NK-92 (cell line): ENCODE data around the gene FNDC5.

Source experiments
- DNase-seq: peaks from one replicate; lab custom pipeline; 2025; ENCODE audit not compliant: unreplicated experiment; lab: John Stamatoyannopoulos, UW

FNDC5 gene

DNA sequence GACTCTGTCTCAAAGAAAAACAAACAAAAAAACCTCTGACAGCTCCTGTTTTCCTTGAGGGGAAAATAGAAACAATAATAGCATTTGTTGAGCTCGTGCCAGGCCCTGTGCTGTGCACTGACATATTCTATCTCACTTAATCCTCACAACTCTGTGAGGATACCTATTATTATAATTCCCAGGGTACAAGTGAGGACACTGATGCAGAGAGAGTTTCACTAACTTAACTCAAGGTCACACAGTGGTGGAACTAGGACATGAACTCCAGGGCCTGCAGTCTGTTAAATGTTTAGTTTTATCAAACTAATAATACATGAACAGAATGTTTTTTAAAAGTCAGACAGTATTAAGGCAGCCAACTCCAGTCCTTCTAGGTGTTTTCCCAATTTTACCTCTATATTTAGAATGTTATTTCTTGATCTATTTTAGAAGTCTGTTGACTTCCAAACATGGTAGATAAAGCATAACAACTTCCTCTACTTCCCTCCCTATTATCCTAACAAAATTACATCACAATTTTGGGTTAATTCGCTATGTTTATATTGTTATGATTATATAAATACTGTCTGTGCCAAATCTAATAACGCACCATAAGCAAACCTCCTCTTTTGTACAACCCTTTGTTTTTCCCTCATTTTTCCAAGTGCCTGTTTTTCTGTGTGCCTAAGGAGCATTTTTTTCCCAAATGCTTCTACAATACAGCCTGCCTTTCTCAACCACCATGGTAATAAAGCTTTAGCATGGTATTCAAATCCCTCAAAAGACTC is 4.9 kb downstream of the FNDC5 start:
- DNase-seq = no peak

- DNase-seq = no peak
Observed at GRCh38 chr1:32864375-32865019, 6.2 kb downstream of the FNDC5 start.

- DNase-seq = no peak
Observed at GRCh38 chr1:32863881-32864245, 6.8 kb downstream of the FNDC5 start.

DNA sequence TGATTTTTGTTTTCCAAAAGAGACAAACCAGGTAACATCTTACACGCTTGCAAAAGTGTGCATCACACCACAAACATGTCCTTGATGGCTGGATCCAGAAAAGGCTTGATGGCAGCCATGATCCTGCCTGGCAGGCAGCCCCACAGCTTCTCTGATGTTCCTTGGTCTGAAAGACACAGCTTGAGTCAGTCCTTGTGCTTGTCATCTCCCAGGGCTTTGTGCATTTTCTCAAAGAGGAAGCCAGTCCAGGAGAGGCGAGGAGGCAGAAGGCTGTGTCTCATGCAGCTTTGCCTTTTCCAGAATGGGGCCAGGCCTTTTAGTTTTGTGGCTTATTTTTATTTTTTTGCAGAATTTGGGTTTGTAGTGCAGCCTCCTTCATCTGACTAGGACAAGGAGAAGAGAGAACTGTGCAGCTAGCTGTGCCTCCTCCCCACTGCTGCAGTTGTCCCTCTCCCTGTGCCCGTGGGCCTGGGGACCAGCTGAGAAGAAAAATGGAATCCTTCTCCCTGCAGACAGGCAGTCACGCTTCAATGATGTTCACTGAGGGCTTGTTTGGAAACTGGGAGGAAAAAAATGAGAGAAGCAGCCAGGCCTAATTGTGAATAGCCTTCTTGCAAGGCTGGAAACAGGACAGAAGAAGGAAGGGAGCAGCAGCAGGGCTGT is 7.4 kb downstream of the FNDC5 start:
- DNase-seq = no peak

DNA sequence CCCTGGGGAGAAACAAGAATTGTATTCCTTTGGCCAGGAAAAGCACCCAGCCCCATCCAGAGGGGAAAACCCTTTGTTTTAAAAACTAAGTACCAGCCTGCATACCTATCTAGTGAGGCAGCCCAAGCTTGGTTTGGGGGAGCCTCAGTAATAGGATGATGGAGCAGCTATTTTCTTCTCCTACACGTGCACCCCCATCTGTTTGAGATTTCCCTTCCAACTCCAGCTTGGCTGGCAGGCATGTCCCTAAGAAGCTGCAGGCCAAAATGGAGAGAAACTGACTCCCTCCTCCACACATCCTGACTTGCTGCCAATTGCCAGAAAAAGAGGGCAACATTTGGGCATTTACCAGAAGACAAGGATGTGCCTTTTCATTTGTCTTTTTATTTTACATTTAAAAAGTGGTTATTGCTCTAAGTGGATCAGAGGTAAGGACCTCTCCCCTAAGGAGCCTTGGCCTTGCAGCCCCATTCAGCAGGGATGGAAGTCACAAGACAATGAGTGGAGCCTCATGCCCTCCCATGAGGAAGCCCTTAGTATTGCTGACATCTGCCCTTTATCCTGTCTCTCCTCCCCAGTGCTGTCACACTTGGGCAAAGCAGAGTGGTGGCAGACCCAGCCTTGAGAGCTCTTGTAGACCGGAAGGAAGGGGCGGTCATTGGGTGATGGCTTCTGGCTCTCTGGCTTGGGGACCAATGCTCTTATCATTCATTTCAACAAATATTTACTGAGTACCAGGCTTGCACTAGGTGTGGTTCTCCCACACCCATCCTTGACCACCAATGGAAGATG is 8.6 kb downstream of the FNDC5 start:
- DNase-seq = no peak

GRCh38 chr1:32860566-32860965 is 10.1 kb downstream of the FNDC5 start:
- DNase-seq = no peak

GRCh38 chr1:32859915-32860314 is 10.8 kb downstream of the FNDC5 start:
- no peak for DNase-seq

DNA sequence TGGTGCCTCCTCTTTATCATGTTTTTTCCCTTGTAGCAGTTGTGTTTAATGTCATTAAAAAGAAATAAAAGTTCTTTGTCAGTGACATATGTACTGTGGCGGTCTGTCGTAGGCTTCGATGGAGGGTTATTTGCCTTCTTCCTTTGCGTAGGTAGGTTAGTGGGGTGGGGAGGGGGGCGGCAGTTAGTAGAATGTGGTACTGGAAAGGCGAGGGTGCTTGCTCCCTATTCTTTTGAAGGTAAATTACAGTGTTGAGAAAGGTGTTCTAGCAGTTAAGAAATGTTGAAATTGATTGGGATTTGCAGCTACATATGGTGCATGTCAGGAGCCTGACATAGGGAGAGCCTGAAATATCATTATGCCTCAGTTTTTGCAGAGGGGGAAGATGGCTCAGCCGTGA is 11.9 kb downstream of the FNDC5 start:
- DNase-seq = no peak

GRCh38 chr1:32858136-32858535 is 12.6 kb downstream of the FNDC5 start:
- DNase-seq = no peak

DNA sequence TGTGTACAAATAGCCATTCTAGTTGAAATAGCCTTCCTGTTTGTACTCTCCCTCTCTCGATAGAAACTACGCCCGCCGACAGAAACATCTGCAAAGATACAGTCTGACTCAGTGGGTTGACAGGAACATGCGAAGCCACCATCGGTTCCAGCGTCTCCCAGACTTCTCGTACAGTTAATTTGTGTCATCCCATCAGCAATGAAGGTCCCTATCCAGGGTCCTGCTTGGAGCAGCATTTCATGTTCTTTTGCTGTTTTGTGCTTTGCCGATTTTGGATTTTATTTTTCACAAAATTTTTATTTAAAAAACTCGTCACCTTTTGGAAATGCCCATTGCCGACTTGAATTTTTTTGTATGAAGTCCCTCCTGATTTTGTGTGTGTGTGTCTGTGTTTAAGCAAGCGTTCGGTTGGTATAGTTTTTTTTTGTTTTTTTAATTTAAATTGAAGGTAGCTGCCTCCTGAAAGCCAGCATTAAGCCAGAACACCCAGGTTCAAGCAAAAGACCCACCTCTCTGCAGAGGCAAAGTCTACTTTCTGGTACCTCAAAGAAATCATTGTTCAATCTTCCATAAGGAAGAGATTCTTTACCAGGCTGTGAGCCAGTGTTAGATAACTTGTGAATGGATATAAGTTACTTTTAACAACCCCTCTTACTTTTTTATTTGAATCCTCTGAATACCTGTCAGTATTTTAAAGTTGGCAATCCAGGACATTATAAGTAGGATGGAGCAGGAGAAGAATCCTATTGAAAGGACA is 14.7 kb downstream of the FNDC5 start:
- no peak for DNase-seq

GRCh38 chr1:32848354-32849063 is 22.2 kb downstream of the FNDC5 start:
- DNase-seq = no peak

DNA sequence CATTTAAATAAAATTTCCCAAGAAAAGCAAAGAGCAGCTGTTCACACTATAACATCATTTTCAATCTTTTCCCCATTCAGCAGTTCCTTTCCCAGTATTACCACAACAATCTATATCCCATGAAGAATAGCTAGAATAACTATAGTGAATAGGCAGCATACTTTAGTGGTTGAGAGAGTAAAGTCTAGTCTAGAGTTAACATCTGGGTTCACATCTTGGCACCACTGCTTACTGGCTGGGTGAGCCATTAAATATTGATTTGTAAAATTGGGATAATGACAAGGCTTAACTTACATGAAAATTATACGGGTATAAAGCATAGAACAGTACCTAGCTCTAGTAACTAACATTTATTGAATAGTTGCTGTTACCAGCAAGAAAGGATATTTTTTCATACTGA is 38.8 kb downstream of the FNDC5 start:
- no peak for DNase-seq

- no peak for DNase-seq
Observed at GRCh38 chr1:32830092-32830852, 40.4 kb downstream of the FNDC5 start.

DNA sequence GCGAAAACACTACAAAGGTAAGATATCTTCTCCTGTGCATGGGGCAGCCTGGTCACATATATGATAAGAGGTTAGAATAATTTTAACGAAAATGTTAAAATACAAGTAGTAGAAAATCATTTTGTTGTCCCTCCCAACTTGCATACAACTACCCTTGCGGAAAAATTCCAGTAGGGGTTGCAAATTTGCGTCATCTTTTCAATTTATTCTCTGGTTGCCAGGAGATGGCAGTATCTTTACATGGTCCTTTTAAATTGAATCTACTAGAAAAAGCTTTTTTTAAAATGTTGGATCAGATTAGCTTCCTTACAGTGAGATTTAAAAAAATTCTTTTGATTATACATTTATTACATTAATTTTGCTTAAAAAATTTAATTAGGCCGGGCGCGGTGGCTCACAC is 42.4 kb downstream of the FNDC5 start:
- no peak for DNase-seq

DNA sequence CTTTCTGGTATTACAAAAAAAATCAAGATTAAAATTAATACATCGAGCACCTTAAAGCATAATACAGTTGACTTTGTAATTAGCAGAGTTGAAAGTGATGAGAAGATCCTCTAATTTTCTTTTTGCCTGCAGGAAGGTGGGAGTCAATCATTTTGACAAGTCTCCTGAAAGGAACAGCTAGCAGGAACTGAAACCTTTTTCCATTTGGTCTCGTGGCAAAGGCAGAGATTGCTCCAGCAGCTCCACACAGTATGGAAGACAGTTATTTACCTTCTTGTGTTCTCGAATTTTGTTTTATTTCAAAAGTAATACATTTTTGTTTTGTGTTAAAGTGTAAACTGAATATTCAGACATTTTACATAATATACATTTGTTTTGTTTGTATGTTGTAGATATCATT is 45.5 kb downstream of the FNDC5 start:
- DNase-seq = no peak

DNA sequence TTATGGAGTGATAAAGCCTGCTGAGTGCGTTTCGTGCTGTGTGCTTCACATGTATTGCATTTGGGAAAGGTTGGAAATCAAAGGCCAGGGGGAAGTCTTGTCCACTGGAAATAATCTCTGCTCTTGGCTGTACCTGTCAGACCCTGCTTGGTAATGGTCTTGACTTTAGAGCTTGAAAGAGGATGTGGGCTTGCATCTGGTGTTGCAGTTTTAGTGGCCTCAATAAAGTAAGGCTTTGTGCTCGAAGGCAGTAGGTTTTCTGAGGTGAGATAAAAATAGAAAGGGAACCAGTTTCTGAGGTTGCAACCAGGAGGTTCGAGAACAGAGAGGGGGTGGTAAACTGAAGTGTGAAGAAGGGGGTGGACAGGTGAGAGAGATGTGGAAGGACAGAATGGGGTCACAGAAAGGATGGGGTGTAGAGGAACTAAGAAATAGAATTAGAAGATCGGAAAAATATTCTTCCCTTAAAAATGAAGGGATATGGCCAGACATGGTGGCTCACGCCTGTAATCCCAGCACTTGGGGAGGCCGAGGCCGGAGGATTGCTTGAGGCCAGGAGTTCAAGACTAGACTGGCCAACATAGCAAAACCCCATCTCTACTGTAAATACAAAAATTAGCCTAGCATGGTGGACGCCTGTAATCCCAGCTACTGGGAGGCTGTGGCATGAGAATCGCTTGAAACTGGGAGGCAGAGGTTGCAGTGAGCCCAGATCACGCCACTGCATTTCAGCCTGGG is 51.7 kb downstream of the FNDC5 start:
- no peak for DNase-seq

- no peak for DNase-seq
Observed at GRCh38 chr1:32817815-32818786, 52.6 kb downstream of the FNDC5 start.
